ENCODE results near the gene GRB2.

- TF ChIP-seq L3MBTL2 (conservative IDR thresholded peaks at IDR 0.05) (peak; percentile 76), SP1 (IDR thresholded peaks at IDR 0.05) (no peak), SUZ12 (IDR thresholded peaks at IDR 0.05) (no peak), BHLHE40 (IDR thresholded peaks at IDR 0.05; ENCODE audit: borderline replicate concordance) (no peak), ELF4 (IDR thresholded peaks at IDR 0.05) (0 out of 2 replicates have a peak, but pooled peaks have one; percentile 59), PKNOX1 (IDR thresholded peaks at IDR 0.05) (peak; percentile 99), FOXA1 (IDR thresholded peaks at IDR 0.05) (no peak)
Measured at GRCh38 chr17:75289115-75289831, 116.2 kb downstream of the GRB2 start, which contains the start of gene SLC25A19.
